WTC11 (cell line): ENCODE measurements around the gene GRIN2A. TPM values are rescaled to one million over a fixed set of nuclear protein-coding genes. Genes with fewer than 3 reads are reported as not detected.

Experiments used
- ARID4B ChIP-seq: sonication (generic); formaldehyde crosslinking; IDR thresholded peaks from 2 replicates; pipeline ENCODE4 v1.8.0; 2023; ENCODE audit warnings: missing genetic modification reagents, mild to moderate bottlenecking, borderline replicate concordance
- CTCF ChIP-seq: fragments of 200-600 bp; IDR thresholded peaks from 2 replicates; pipeline ENCODE4 v1.8.0; 2022; ENCODE audit warnings: antibody characterized with exemption
- E2F5 ChIP-seq: sonication (generic); formaldehyde crosslinking; IDR thresholded peaks from 2 replicates; pipeline ENCODE4 v1.8.1; 2022; ENCODE audit warnings: mild to moderate bottlenecking, moderate library complexity, missing genetic modification reagents
- HMGXB4 ChIP-seq: sonication (generic); formaldehyde crosslinking; IDR thresholded peaks from 2 replicates; pipeline ENCODE4 v1.8.1; 2023; ENCODE audit warnings: mild to moderate bottlenecking, moderate library complexity, missing genetic modification reagents
- IRF1 ChIP-seq: sonication (generic); formaldehyde crosslinking; IDR thresholded peaks from 2 replicates; pipeline ENCODE4 v1.8.0; 2023; ENCODE audit warnings: missing genetic modification reagents
- IRF2 ChIP-seq: sonication (generic); formaldehyde crosslinking; IDR thresholded peaks from 2 replicates; pipeline ENCODE4 v1.8.0; 2022; ENCODE audit warnings: low read depth, missing genetic modification reagents, borderline replicate concordance
- JAZF1 ChIP-seq: fragments of 250-450 bp; sonication (Bioruptor Pico); IDR thresholded peaks from 2 replicates; pipeline ENCODE4 v1.9.0; 2021; ENCODE audit warnings: moderate library complexity, mild to moderate bottlenecking, inconsistent platforms
- MAX ChIP-seq: sonication (generic); formaldehyde crosslinking; IDR thresholded peaks from 2 replicates; pipeline ENCODE4 v1.8.0; 2022; ENCODE audit warnings: mild to moderate bottlenecking, missing genetic modification reagents
- MLX ChIP-seq: sonication (generic); formaldehyde crosslinking; IDR thresholded peaks from 2 replicates; pipeline ENCODE4 v1.8.1; 2023; ENCODE audit warnings: mild to moderate bottlenecking, missing genetic modification reagents, moderate library complexity
- MXD4 ChIP-seq: fragments of 250-450 bp; sonication (Bioruptor Pico); IDR thresholded peaks from 2 replicates; pipeline ENCODE4 v1.8.0; 2021; ENCODE audit warnings: mild to moderate bottlenecking, moderate library complexity, borderline replicate concordance
- NR2C2 ChIP-seq: sonication (generic); formaldehyde crosslinking; IDR thresholded peaks from 2 replicates; pipeline ENCODE4 v1.8.0; 2022; ENCODE audit warnings: mild to moderate bottlenecking, missing genetic modification reagents
- PRRX2 ChIP-seq: fragments of 250-450 bp; sonication (Bioruptor Pico); IDR thresholded peaks from 2 replicates; pipeline ENCODE4 v1.8.0; 2021; ENCODE audit warnings: mild to moderate bottlenecking
- RELA ChIP-seq: sonication (generic); formaldehyde crosslinking; IDR thresholded peaks from 2 replicates; pipeline ENCODE4 v1.8.1; 2022; ENCODE audit warnings: missing genetic modification reagents, mild to moderate bottlenecking, borderline replicate concordance
- RORB ChIP-seq: fragments of 250-450 bp; sonication (Bioruptor Pico); IDR thresholded peaks from 2 replicates; pipeline ENCODE4 v1.9.0; 2021; ENCODE audit warnings: mild to moderate bottlenecking
- SMAD4 ChIP-seq: sonication (generic); formaldehyde crosslinking; IDR thresholded peaks from 2 replicates; pipeline ENCODE4 v1.8.0; 2022; ENCODE audit warnings: mild to moderate bottlenecking, missing genetic modification reagents
- TEAD1 ChIP-seq: sonication (generic); formaldehyde crosslinking; IDR thresholded peaks from 2 replicates; pipeline ENCODE4 v1.8.0; 2022; ENCODE audit warnings: mild to moderate bottlenecking, missing genetic modification reagents
- ZBTB43 ChIP-seq: sonication (generic); formaldehyde crosslinking; IDR thresholded peaks from 2 replicates; pipeline ENCODE4 v1.8.1; 2023; ENCODE audit warnings: mild to moderate bottlenecking, missing genetic modification reagents
- ZNF121 ChIP-seq: sonication (generic); formaldehyde crosslinking; IDR thresholded peaks from 2 replicates; pipeline ENCODE4 v1.8.0; 2023; ENCODE audit warnings: missing genetic modification reagents
- ZNF263 ChIP-seq: sonication (generic); formaldehyde crosslinking; IDR thresholded peaks from 2 replicates; pipeline ENCODE4 v1.8.1; 2022; ENCODE audit warnings: low read depth, mild to moderate bottlenecking, moderate library complexity, missing genetic modification reagents
- ZNF416 ChIP-seq: fragments of 250-450 bp; sonication (Bioruptor Pico); IDR thresholded peaks from 2 replicates; pipeline ENCODE4 v1.9.0; 2021; ENCODE audit warnings: mild to moderate bottlenecking, inconsistent platforms
- ZNF532 ChIP-seq: fragments of 250-450 bp; sonication (Bioruptor Pico); IDR thresholded peaks from 2 replicates; pipeline ENCODE4 v1.9.0; 2021; ENCODE audit warnings: mild to moderate bottlenecking, borderline replicate concordance
- total RNA-seq: library from RNA; stranded (reverse); gene quantifications from 3 replicates; pipeline ENCODE4 v1.2.3, GENCODE V29; 2021

The GRIN2A gene
- total RNA-seq, 1 experiment from 2014 or later: 3.5 TPM

GRCh38 chr16:10181196-10182162, 749 bp downstream of the GRIN2A start (continued):
- no peak for TF ChIP-seq IRF1 (CRISPR knock-in tag)
- TF ChIP-seq MXD4 (CRISPR knock-in tag): no peak
- TF ChIP-seq SMAD4 (CRISPR knock-in tag): 0 out of 2 replicates have a peak, but pooled peaks have one; percentile 29
- TF ChIP-seq RORB: no peak
- TF ChIP-seq E2F5: 0 out of 2 replicates have a peak, but pooled peaks have one; percentile 61
- TF ChIP-seq RELA (CRISPR knock-in tag): no peak
- TF ChIP-seq ZNF121: no peak
- TF ChIP-seq ZNF532: no peak
- TF ChIP-seq PRRX2 (CRISPR knock-in tag): no peak
- peak; percentile 100 for TF ChIP-seq ZNF263
- TF ChIP-seq NR2C2: 0 out of 2 replicates have a peak, but pooled peaks have one; percentile 33
- TF ChIP-seq ZBTB43 (CRISPR knock-in tag): peak; percentile 23
- TF ChIP-seq IRF2: no peak
- TF ChIP-seq MLX (CRISPR knock-in tag): no peak
- peak; percentile 80; the same call in 1 of the 2 replicates for TF ChIP-seq TEAD1 (CRISPR knock-in tag)
- no peak for TF ChIP-seq JAZF1 (CRISPR knock-in tag)
- TF ChIP-seq HMGXB4: peak; percentile 51
- TF ChIP-seq CTCF: peak; percentile 94
- TF ChIP-seq ARID4B (CRISPR knock-in tag): peak; percentile 76; the same call in 1 of the 2 replicates
- TF ChIP-seq ZNF416 (CRISPR knock-in tag): no peak
- TF ChIP-seq MAX (CRISPR knock-in tag): peak; percentile 90
